Stimulated activated CD8-positive, alpha-beta memory T cell treated with anti-CD3 and anti-CD28 coated beads, Interleukin-15, amount 100 ng/mL, for 24 hours (primary cell): ENCODE data around the gene TPSB2.
"Not testable (repeated sequence)": the region's sequence is repeated elsewhere in the genome, so short reads cannot be mapped to it uniquely, and the experiment has no call there.

ENCODE experiments used
- DNase-seq: peaks from one replicate; pipeline ENCODE4 v3.0.0-alpha.2; 2020; ENCODE audit warnings: low read depth

Gene TPSB2

GRCh38 chr16:1230084-1230470, at the start of gene TPSB2:
TSS of gene TPSB2 (minus strand) at chr16:1230184. CDS start at chr16:1229951, 233 bp downstream.
- DNase-seq = not testable (repeated sequence)

GRCh38 chr16:1279081-1279944, 49.3 kb upstream of the TPSB2 start:
- DNase-seq = no peak

- no peak for DNase-seq
These were observed 48.5 kb upstream of the TPSB2 start for GRCh38 chr16:1278477-1278876.

GRCh38 chr16:1277617-1278282, 47.8 kb upstream of the TPSB2 start:
- no peak for DNase-seq

- DNase-seq = no peak
These were observed 47.2 kb upstream of the TPSB2 start for GRCh38 chr16:1277151-1277598.

GRCh38 chr16:1276580-1276878, 46.5 kb upstream of the TPSB2 start:
- DNase-seq = no peak

- no peak for DNase-seq
These were observed 46.0 kb upstream of the TPSB2 start for GRCh38 chr16:1275791-1276579.

- DNase-seq = no peak
These were observed 44.8 kb upstream of the TPSB2 start for GRCh38 chr16:1274767-1275166.

- no peak for DNase-seq
These were observed 43.8 kb upstream of the TPSB2 start for GRCh38 chr16:1273816-1274215.

GRCh38 chr16:1272453-1273198, 42.6 kb upstream of the TPSB2 start:
- no peak for DNase-seq

- DNase-seq = not testable (repeated sequence)
These were observed 41.9 kb upstream of the TPSB2 start for GRCh38 chr16:1271724-1272413.

GRCh38 chr16:1271380-1271723, 41.4 kb upstream of the TPSB2 start:
- DNase-seq = no peak

GRCh38 chr16:1269418-1269817, 39.4 kb upstream of the TPSB2 start:
- DNase-seq = not testable (repeated sequence)

GRCh38 chr16:1265826-1266225, 35.8 kb upstream of the TPSB2 start:
- DNase-seq = no peak

GRCh38 chr16:1265090-1265630, 35.2 kb upstream of the TPSB2 start:
- DNase-seq = no peak

GRCh38 chr16:1264345-1265089, 34.5 kb upstream of the TPSB2 start:
- no peak for DNase-seq

GRCh38 chr16:1263591-1264344, 33.8 kb upstream of the TPSB2 start:
- no peak for DNase-seq

GRCh38 chr16:1262846-1263221, 32.9 kb upstream of the TPSB2 start:
- no peak for DNase-seq

- no peak for DNase-seq
These were observed 32.3 kb upstream of the TPSB2 start for GRCh38 chr16:1262210-1262845.
